H1 (cell line): ENCODE results near the gene CHPF2. TPM values are rescaled to one million over a fixed set of nuclear protein-coding genes. Genes with fewer than 3 reads are reported as not detected.

ENCODE experiments used
- EP300 ChIP-seq, 2 experiments: IDR thresholded peaks; 1 replicate in 1 of 2; 2 replicates in 1 of 2; pipeline ENCODE4 v1.6.1; 2011 to 2012; ENCODE audit warnings: low read depth in 2 of 2, low read length in 2 of 2, mild to moderate bottlenecking in 2 of 2, borderline replicate concordance in 1 of 2, inconsistent platforms in 1 of 2, moderate library complexity in 1 of 2
- JUND ChIP-seq: IDR thresholded peaks from 2 replicates; pipeline ENCODE4 v1.6.1; 2011; ENCODE audit warnings: mild to moderate bottlenecking, improper control_type of control experiment, low read length
- SUZ12 ChIP-seq: fragments of 200-600 bp; sonication (generic); IDR thresholded peaks from 2 replicates; pipeline ENCODE4 v1.6.1; 2012; ENCODE audit warnings: mild to moderate bottlenecking, inconsistent platforms, low read length, moderate library complexity, mixed read lengths
- TAF7 ChIP-seq: optimal IDR thresholded peaks from 2 replicates; pipeline ENCODE3; 2011; ENCODE audit warnings: low read depth, mild to moderate bottlenecking, inconsistent platforms, low read length, moderate library complexity, borderline replicate concordance
- polyA plus RNA-seq, 7 experiments: library from polyadenylated mRNA; depleted of rRNA in 3 of 7; stranded (reverse) in 5 of 7; unstranded in 2 of 7; fragments of >200 nt in 5 of 7; fragments of 200-250 nt in 2 of 7; gene quantifications; 1 replicate in 5 of 7; 2 replicates in 1 of 7; 4 replicates in 1 of 7; pipeline versions ENCODE4 v1.2.1 to v1.2.3, GENCODE V29; 2011 to 2013; ENCODE audit warnings: missing spikeins in 2 of 7, mixed read lengths in 2 of 7
- total RNA-seq: library from RNA; stranded (reverse); fragmentation: NEBNext Ultra II Directional; extraction: Animal tissue kit (Norgen Biotek cat#: 25700); gene quantifications from 2 replicates; pipeline ENCODE4 v1.2.1, GENCODE V29; 2021
- TF ChIP-seq, protein P1 (sequence below), 3 experiments: IDR thresholded peaks; 1 replicate in 2 of 3; 2 replicates in 1 of 3; pipeline versions ENCODE4 v1.5.1 to v1.6.1; 2011; ENCODE audit warnings: low read length in 3 of 3, mild to moderate bottlenecking in 3 of 3, inconsistent platforms in 2 of 3, low read depth in 1 of 3, moderate library complexity in 1 of 3; ENCODE audit not compliant: insufficient read depth in 1 of 3; ENCODE audit errors: control extremely low read depth in 1 of 3
- TF ChIP-seq, protein P2 (sequence below): fragments of 300-600 bp; sonication (generic); IDR thresholded peaks from 2 replicates; pipeline ENCODE4 v1.7.1; 2012; ENCODE audit warnings: low read length, moderate library complexity, mild to moderate bottlenecking, inconsistent platforms; ENCODE audit not compliant: insufficient replicate concordance

Gene CHPF2
- total and polyA plus RNA-seq, 2 of the 8 experiments (the other 6 are each of a cell fraction or from before 2014, with no cell fraction given) = 14.4 to 20.6 TPM

DNA sequence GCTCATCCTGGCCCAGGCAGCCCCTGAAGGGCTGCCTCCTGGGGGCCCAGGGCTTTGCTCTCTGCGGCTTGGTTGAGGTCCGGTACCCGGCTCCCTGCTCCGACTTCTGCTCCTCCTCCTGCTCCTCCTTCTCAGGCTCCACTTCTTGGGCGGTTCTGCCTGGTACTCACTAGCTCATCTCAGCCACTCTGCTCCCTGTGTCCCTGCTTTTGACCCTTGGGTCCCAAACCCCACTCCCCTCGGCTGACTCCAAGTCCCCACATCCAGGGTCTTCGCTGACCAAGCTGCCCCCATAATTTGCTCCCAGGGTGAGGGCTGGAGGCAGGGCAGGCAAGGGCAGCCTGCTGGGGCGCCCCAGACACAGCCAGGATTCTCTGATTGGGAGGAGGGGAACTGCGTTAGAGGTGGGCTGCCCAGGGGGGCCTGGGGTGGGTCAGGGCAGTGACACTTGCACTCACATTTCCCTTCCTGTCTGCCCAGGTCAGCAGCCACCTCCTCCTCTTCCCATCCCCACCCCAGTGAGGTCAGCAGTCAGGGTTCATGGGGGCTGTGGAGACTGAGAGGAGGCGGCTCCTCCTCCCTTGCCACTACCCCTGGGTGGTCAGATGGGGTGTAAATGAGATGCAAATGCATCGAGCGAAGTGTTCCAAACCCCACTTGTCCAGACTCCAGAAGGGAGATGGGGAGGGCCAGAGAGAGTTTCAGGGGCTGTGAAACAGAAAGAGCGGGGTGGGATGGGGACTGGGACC is 14.0 kb downstream of the CHPF2 start (continued):
- TF ChIP-seq, protein P1, sequence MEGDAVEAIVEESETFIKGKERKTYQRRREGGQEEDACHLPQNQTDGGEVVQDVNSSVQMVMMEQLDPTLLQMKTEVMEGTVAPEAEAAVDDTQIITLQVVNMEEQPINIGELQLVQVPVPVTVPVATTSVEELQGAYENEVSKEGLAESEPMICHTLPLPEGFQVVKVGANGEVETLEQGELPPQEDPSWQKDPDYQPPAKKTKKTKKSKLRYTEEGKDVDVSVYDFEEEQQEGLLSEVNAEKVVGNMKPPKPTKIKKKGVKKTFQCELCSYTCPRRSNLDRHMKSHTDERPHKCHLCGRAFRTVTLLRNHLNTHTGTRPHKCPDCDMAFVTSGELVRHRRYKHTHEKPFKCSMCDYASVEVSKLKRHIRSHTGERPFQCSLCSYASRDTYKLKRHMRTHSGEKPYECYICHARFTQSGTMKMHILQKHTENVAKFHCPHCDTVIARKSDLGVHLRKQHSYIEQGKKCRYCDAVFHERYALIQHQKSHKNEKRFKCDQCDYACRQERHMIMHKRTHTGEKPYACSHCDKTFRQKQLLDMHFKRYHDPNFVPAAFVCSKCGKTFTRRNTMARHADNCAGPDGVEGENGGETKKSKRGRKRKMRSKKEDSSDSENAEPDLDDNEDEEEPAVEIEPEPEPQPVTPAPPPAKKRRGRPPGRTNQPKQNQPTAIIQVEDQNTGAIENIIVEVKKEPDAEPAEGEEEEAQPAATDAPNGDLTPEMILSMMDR (IDR thresholded peaks at IDR 0.05; ENCODE audit: control extremely low read depth in 1 of 3, insufficient read depth in 1 of 3, low read depth in 1 of 3, low read length in 3 of 3) = no peak
- no peak for TF ChIP-seq JUND
- TF ChIP-seq, protein P2, sequence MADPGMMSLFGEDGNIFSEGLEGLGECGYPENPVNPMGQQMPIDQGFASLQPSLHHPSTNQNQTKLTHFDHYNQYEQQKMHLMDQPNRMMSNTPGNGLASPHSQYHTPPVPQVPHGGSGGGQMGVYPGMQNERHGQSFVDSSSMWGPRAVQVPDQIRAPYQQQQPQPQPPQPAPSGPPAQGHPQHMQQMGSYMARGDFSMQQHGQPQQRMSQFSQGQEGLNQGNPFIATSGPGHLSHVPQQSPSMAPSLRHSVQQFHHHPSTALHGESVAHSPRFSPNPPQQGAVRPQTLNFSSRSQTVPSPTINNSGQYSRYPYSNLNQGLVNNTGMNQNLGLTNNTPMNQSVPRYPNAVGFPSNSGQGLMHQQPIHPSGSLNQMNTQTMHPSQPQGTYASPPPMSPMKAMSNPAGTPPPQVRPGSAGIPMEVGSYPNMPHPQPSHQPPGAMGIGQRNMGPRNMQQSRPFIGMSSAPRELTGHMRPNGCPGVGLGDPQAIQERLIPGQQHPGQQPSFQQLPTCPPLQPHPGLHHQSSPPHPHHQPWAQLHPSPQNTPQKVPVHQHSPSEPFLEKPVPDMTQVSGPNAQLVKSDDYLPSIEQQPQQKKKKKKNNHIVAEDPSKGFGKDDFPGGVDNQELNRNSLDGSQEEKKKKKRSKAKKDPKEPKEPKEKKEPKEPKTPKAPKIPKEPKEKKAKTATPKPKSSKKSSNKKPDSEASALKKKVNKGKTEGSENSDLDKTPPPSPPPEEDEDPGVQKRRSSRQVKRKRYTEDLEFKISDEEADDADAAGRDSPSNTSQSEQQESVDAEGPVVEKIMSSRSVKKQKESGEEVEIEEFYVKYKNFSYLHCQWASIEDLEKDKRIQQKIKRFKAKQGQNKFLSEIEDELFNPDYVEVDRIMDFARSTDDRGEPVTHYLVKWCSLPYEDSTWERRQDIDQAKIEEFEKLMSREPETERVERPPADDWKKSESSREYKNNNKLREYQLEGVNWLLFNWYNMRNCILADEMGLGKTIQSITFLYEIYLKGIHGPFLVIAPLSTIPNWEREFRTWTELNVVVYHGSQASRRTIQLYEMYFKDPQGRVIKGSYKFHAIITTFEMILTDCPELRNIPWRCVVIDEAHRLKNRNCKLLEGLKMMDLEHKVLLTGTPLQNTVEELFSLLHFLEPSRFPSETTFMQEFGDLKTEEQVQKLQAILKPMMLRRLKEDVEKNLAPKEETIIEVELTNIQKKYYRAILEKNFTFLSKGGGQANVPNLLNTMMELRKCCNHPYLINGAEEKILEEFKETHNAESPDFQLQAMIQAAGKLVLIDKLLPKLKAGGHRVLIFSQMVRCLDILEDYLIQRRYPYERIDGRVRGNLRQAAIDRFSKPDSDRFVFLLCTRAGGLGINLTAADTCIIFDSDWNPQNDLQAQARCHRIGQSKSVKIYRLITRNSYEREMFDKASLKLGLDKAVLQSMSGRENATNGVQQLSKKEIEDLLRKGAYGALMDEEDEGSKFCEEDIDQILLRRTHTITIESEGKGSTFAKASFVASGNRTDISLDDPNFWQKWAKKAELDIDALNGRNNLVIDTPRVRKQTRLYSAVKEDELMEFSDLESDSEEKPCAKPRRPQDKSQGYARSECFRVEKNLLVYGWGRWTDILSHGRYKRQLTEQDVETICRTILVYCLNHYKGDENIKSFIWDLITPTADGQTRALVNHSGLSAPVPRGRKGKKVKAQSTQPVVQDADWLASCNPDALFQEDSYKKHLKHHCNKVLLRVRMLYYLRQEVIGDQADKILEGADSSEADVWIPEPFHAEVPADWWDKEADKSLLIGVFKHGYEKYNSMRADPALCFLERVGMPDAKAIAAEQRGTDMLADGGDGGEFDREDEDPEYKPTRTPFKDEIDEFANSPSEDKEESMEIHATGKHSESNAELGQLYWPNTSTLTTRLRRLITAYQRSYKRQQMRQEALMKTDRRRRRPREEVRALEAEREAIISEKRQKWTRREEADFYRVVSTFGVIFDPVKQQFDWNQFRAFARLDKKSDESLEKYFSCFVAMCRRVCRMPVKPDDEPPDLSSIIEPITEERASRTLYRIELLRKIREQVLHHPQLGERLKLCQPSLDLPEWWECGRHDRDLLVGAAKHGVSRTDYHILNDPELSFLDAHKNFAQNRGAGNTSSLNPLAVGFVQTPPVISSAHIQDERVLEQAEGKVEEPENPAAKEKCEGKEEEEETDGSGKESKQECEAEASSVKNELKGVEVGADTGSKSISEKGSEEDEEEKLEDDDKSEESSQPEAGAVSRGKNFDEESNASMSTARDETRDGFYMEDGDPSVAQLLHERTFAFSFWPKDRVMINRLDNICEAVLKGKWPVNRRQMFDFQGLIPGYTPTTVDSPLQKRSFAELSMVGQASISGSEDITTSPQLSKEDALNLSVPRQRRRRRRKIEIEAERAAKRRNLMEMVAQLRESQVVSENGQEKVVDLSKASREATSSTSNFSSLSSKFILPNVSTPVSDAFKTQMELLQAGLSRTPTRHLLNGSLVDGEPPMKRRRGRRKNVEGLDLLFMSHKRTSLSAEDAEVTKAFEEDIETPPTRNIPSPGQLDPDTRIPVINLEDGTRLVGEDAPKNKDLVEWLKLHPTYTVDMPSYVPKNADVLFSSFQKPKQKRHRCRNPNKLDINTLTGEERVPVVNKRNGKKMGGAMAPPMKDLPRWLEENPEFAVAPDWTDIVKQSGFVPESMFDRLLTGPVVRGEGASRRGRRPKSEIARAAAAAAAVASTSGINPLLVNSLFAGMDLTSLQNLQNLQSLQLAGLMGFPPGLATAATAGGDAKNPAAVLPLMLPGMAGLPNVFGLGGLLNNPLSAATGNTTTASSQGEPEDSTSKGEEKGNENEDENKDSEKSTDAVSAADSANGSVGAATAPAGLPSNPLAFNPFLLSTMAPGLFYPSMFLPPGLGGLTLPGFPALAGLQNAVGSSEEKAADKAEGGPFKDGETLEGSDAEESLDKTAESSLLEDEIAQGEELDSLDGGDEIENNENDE = no peak
- no peak for TF ChIP-seq SUZ12
- TF ChIP-seq EP300 (IDR thresholded peaks at IDR 0.05; ENCODE audit: borderline replicate concordance in 1 of 2, low read depth in 2 of 2, low read length in 2 of 2) = no peak
- no peak for TF ChIP-seq TAF7
